Measurements from ENCODE around the gene CLK2.

GRCh38 chr1:155250246-155250632 lies 23.1 kb downstream of the CLK2 start:
- TF ChIP-seq CTCF (IDR thresholded peaks at IDR 0.05) (no peak), EP300 (IDR thresholded peaks at IDR 0.05) (no peak), POLR2A (IDR thresholded peaks at IDR 0.05; ENCODE audit: low read depth) (no peak), POLR2AphosphoS5 (IDR thresholded peaks at IDR 0.05) (no peak)

Measured in esophagus muscularis mucosa (tissue), 4 donors.